Measurements from ENCODE around the gene SUFU.

SUFU gene

GRCh38 chr10:102555781-102556328, 52.1 kb downstream of the SUFU start:
- DNase-seq = no peak

- no peak for DNase-seq
These were observed 53.8 kb downstream of the SUFU start for GRCh38 chr10:102557569-102557968.

- DNase-seq = no peak
These were observed 56.0 kb downstream of the SUFU start for GRCh38 chr10:102559764-102560163.

- DNase-seq = no peak
These were observed 60.5 kb downstream of the SUFU start for GRCh38 chr10:102564209-102564834.

GRCh38 chr10:102565793-102566192, 62.0 kb downstream of the SUFU start:
- DNase-seq = no peak

GRCh38 chr10:102578782-102579181, 75.0 kb downstream of the SUFU start:
- peak; percentile 80 for DNase-seq

GRCh38 chr10:102579328-102579727, 75.6 kb downstream of the SUFU start:
- DNase-seq = peak; percentile 23

GRCh38 chr10:102580230-102580629, 76.5 kb downstream of the SUFU start:
- DNase-seq = no peak

GRCh38 chr10:102581401-102581800, 77.6 kb downstream of the SUFU start:
- peak; percentile 41 for DNase-seq

- DNase-seq = peak; percentile 75
These were observed 78.3 kb downstream of the SUFU start for GRCh38 chr10:102581981-102582580.

- DNase-seq = peak; percentile 76
These were observed 80.0 kb downstream of the SUFU start for GRCh38 chr10:102583435-102584417.

GRCh38 chr10:102585026-102585425, 81.3 kb downstream of the SUFU start:
- DNase-seq = no peak

- DNase-seq = no peak
These were observed 83.1 kb downstream of the SUFU start for GRCh38 chr10:102586858-102587257.

- no peak for DNase-seq
These were observed 85.1 kb downstream of the SUFU start for GRCh38 chr10:102588875-102589274.

GRCh38 chr10:102593074-102593803, 89.5 kb downstream of the SUFU start:
- DNase-seq = no peak

- no peak for DNase-seq
These were observed 90.0 kb downstream of the SUFU start for GRCh38 chr10:102593804-102594079.

GRCh38 chr10:102595293-102595692, 91.5 kb downstream of the SUFU start:
- no peak for DNase-seq

- no peak for DNase-seq
These were observed 92.1 kb downstream of the SUFU start for GRCh38 chr10:102595897-102596296.

- peak; percentile 57 for DNase-seq
These were observed 92.8 kb downstream of the SUFU start for GRCh38 chr10:102596506-102596971.

- no peak for DNase-seq
These were observed 93.6 kb downstream of the SUFU start for GRCh38 chr10:102597131-102597991.

GRCh38 chr10:102598243-102598642, 94.5 kb downstream of the SUFU start:
- no peak for DNase-seq

Measured in NCI-H2171 treated with DMSO at 0.1 percent for 48 hours (cell line).